DND-41 (cell line): ENCODE data around the gene IL37.

Source experiments
- CTCF ChIP-seq: IDR thresholded peaks from 2 replicates; pipeline ENCODE4 v1.5.1; 2012; ENCODE audit warnings: borderline replicate concordance, low read length, moderate library complexity, mild to moderate bottlenecking; ENCODE audit not compliant: poor library complexity, severe bottlenecking; ENCODE audit errors: extremely low read depth
- EZH2 ChIP-seq: IDR thresholded peaks from 3 replicates; pipeline ENCODE4 v1.6.1; 2012; ENCODE audit warnings: borderline replicate concordance, low read depth, mild to moderate bottlenecking, moderate library complexity, low read length, inconsistent platforms; ENCODE audit not compliant: severe bottlenecking

- TF ChIP-seq EZH2 (no peak), CTCF (no peak)
These were observed 24.7 kb upstream of the IL37 start for GRCh38 chr2:112886291-112886690.
